NCI-H774 (cell line): ENCODE data around the gene SATL1.
"Not testable (repeated sequence)": the region's sequence is repeated elsewhere in the genome, so short reads cannot be mapped to it uniquely, and the experiment has no call there.

Experiments used
- DNase-seq: peaks from one replicate; lab custom pipeline; 2025; lab: John Stamatoyannopoulos, UW

SATL1 gene

GRCh38 chrX:85243761-85244449 is at the start of gene SATL1, which contains the start of gene ZNF711:
SATL1 (minus strand) TSS chrX:85243779; CDS start chrX:85108968, 134,811 bp downstream.
ZNF711 (plus strand) TSS chrX:85243991; CDS start chrX:85247573, 3,582 bp downstream.
- peak; percentile 81 for DNase-seq

GRCh38 chrX:85288992-85289723 is 45.6 kb upstream of the SATL1 start:
- no peak for DNase-seq

GRCh38 chrX:85285286-85285685 is 41.7 kb upstream of the SATL1 start:
- not testable (repeated sequence) for DNase-seq

GRCh38 chrX:85244450-85245211 is 1.1 kb upstream of the SATL1 start:
- DNase-seq: no peak

GRCh38 chrX:85243155-85243554 is 424 bp downstream of the SATL1 start:
- no peak for DNase-seq

GRCh38 chrX:85223359-85223758 is 20.2 kb downstream of the SATL1 start:
- DNase-seq: no peak

GRCh38 chrX:85221361-85221760 is 22.2 kb downstream of the SATL1 start:
- no peak for DNase-seq

GRCh38 chrX:85215946-85216345 is 27.6 kb downstream of the SATL1 start:
- no peak for DNase-seq

- no peak for DNase-seq
Measured at GRCh38 chrX:85213792-85214530, 29.6 kb downstream of the SATL1 start.

GRCh38 chrX:85203461-85203970 is 40.1 kb downstream of the SATL1 start:
- DNase-seq: no peak

GRCh38 chrX:85196319-85196718 is 47.3 kb downstream of the SATL1 start:
- DNase-seq: no peak

GRCh38 chrX:85159644-85160043 is 83.9 kb downstream of the SATL1 start:
- no peak for DNase-seq

GRCh38 chrX:85140964-85141363 is 102.6 kb downstream of the SATL1 start:
- DNase-seq: no peak

- no peak for DNase-seq
Measured at GRCh38 chrX:85139422-85139821, 104.2 kb downstream of the SATL1 start.

GRCh38 chrX:85136409-85136808 is 107.2 kb downstream of the SATL1 start:
- no peak for DNase-seq

GRCh38 chrX:85115252-85115651 is 128.3 kb downstream of the SATL1 start:
- DNase-seq: no peak

- no peak for DNase-seq
Measured at GRCh38 chrX:85114776-85115175, 128.8 kb downstream of the SATL1 start.

GRCh38 chrX:85114171-85114570 is 129.4 kb downstream of the SATL1 start:
- DNase-seq: no peak

GRCh38 chrX:85113746-85114145 is 129.8 kb downstream of the SATL1 start:
- DNase-seq: no peak

GRCh38 chrX:85112293-85112692 is 131.3 kb downstream of the SATL1 start:
- DNase-seq: no peak

- DNase-seq: no peak
Measured at GRCh38 chrX:85111347-85111746, 132.2 kb downstream of the SATL1 start.

GRCh38 chrX:85109235-85109634 is 134.3 kb downstream of the SATL1 start:
- no peak for DNase-seq
